GM23248 (cell line): Measurements from ENCODE around the gene PLCB1. TPM values are rescaled to one million over a fixed set of nuclear protein-coding genes. Genes with fewer than 3 reads are reported as not detected.

Experiments
- DNase-seq: peaks from one replicate; pipeline ENCODE4 v3.0.0-alpha.2; 2015
- H2AFZ ChIP-seq: fragments of 200-600 bp; sonication (generic); 2 replicates; pipeline ENCODE4 v1.6.1; 2016; ENCODE audit warnings: antibody characterized with exemption
- H3F3A ChIP-seq: fragments of 200-600 bp; sonication (generic); 2 replicates; pipeline ENCODE4 v1.6.1; 2016; ENCODE audit warnings: mild to moderate bottlenecking, antibody characterized with exemption, mixed run types; ENCODE audit not compliant: insufficient read depth
- H3K27ac ChIP-seq: fragments of 200-600 bp; sonication (generic); 2 replicates; pipeline ENCODE4 v1.5.1; 2016; ENCODE audit warnings: mild to moderate bottlenecking
- H3K27me3 ChIP-seq: fragments of 200-600 bp; sonication (generic); replicated peaks from 2 replicates; pipeline ENCODE4 v1.6.1; 2016; ENCODE audit warnings: mild to moderate bottlenecking; ENCODE audit not compliant: insufficient read depth
- H3K36me3 ChIP-seq: fragments of 200-600 bp; sonication (generic); 2 replicates; pipeline ENCODE4 v1.6.1; 2016; ENCODE audit warnings: low read depth, mild to moderate bottlenecking
- H3K4me1 ChIP-seq: fragments of 200-600 bp; sonication (generic); 2 replicates; pipeline ENCODE4 v1.6.1; 2016; ENCODE audit warnings: mild to moderate bottlenecking; ENCODE audit not compliant: insufficient read depth
- H3K4me2 ChIP-seq: fragments of 200-600 bp; sonication (generic); one replicate; pipeline ENCODE4 v1.6.1; 2016; ENCODE audit warnings: mild to moderate bottlenecking; ENCODE audit not compliant: unreplicated experiment
- H3K4me3 ChIP-seq: fragments of 200-600 bp; sonication (generic); 2 replicates; pipeline ENCODE4 v1.5.1; 2016; ENCODE audit warnings: mild to moderate bottlenecking
- H3K79me2 ChIP-seq: fragments of 200-600 bp; sonication (generic); 2 replicates; pipeline ENCODE4 v1.6.1; 2016; ENCODE audit warnings: mild to moderate bottlenecking; ENCODE audit not compliant: insufficient read depth
- H3K9ac ChIP-seq: fragments of 200-600 bp; sonication (generic); 2 replicates; pipeline ENCODE4 v1.6.1; 2016; ENCODE audit warnings: mild to moderate bottlenecking
- H3K9me2 ChIP-seq: fragments of 200-600 bp; sonication (generic); 2 replicates; pipeline ENCODE4 v1.6.1; 2016; ENCODE audit warnings: mixed run types, mild to moderate bottlenecking, moderate library complexity; ENCODE audit not compliant: insufficient read depth
- H3K9me3 ChIP-seq: fragments of 200-600 bp; sonication (generic); one replicate; pipeline ENCODE4 v1.6.1; 2017; ENCODE audit warnings: low read depth
- H4K20me1 ChIP-seq: fragments of 200-600 bp; sonication (generic); 2 replicates; pipeline ENCODE4 v1.6.0; 2016; ENCODE audit not compliant: insufficient read depth
- EZH2 ChIP-seq: fragments of 200-600 bp; sonication (generic); IDR thresholded peaks from 2 replicates; pipeline ENCODE4 v1.6.1; 2018; ENCODE audit warnings: antibody characterized with exemption, mild to moderate bottlenecking; ENCODE audit not compliant: insufficient read depth, poor library complexity, severe bottlenecking
- EZH2phosphoT487 ChIP-seq: fragments of 200-600 bp; sonication (generic); IDR thresholded peaks from 2 replicates; pipeline ENCODE4 v1.6.1; 2018; ENCODE audit warnings: antibody characterized with exemption, moderate library complexity, mild to moderate bottlenecking, low read depth; ENCODE audit not compliant: insufficient read depth
- WGBS, 2 experiments: methylation state at CpG; one replicate each; pipeline ENCODE4 v1.1.6; 2015 to 2017; ENCODE audit warnings: low lambda C conversion rate in 2 of 2, low coverage in 1 of 2; ENCODE audit errors: missing lambda C conversion rate in 2 of 2; 5-methylcytosine and 5-hydroxymethylcytosine counted together
- in situ Hi-C: fragments of 300-500 bp; cut with MboI; formaldehyde crosslinking; loops from 2 replicates; pipeline ENCODE4 v1.15.0; 2020
- polyA plus RNA-seq: library from polyadenylated mRNA; unstranded; fragments of >200 nt; fragmentation: Nextera tagmentation; extraction: Ambion mirVana; gene quantifications from 2 replicates; pipeline ENCODE4 v1.2.1, GENCODE V29; 2016
- total RNA-seq: library from RNA; depleted of rRNA; stranded (reverse); fragments of >200 nt; shearing (Covaris generic); gene quantifications from 2 replicates; pipeline ENCODE4 v1.2.3, GENCODE V29; 2014

Gene PLCB1
- total and polyA plus RNA-seq, 2 experiments from 2014 or later, result 3.7 to 12.8 TPM

DNA sequence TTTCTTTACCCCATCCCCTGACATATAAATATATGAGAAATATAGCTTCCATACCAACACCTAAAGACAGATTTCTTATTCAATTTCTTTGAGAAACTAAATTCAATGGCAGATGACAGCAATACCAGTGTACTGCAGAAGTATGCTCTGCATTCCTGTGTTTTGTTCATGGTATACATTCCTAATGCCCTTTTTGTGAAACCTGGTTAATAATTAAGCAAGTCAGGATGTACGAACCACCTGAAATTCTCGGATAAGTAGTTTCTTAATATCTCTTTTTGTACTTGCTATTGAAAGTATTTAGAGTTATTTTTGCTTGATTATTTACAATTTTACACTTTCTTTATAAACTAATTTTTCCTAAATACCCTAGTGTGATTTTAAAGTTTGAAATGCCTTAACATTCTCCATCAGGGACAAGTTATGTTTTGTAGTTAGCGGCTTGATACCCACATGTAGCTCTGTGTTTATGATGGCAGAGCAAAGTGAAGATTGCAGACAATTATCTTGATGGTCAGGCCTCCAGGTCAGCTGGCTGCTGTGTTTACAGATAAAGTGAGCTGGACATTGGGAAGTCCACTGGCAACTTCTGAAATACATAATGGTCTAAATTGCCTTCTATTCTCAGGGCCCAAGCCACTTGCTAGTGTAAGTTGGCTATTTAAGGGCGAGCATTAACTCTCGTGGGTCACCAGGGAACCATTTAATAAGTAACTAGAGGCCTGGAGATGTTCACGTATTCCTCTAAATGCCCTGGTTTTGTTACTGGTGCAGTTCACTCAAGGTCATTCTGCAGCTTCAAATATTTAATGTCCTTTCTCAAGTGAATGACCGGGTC lies 58.2 kb downstream of the PLCB1 start:
- Histone ChIP-seq H3K4me1 (no peaks in the 10 kb centered on the region), H3K4me3 (no peak overlapping the region), H3K9ac (no peak overlapping the region), H3K27ac (no peak overlapping the region), H3K4me2 (no peak overlapping the region), H3K36me3 (no peaks in the 10 kb centered on the region), H3K79me2 (no peaks in the 10 kb centered on the region), H2AFZ (no peak overlapping the region), H3K9me2 (no peaks in the 10 kb centered on the region), H3K27me3 (no peaks in the 10 kb centered on the region), H3K9me3 (no peaks in the 10 kb centered on the region), H4K20me1 (no peaks in the 10 kb centered on the region), H3F3A (peaks cover 6% of the 10 kb centered on the region; the same call in 1 of the 2 replicates)
- no peak for DNase-seq
- in situ Hi-C loops, result no loop called here
- TF ChIP-seq EZH2 (no peak), EZH2phosphoT487 (no peak)
- 85 to 92% methylated on average over 7 of the region's 7 CpGs for WGBS, 2 experiments

DNA sequence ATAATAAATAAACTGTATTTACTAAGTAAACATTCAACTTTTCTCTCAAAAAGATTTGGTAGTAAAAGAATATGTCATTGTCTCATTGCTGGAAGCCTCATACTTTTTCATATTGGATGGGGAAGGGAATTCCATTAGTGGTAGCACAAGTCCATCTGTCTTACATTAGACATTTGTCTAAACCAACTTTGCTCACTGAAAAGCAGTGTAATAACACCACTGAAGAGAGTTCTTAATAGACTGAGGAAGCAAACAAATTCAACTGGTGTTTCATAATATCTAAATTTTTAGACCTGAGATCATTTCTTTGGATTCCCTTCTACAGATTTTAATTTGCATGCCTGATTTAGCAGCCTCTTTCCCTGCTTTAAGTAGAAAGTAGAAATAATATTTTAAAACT lies 62.7 kb downstream of the PLCB1 start:
- TF ChIP-seq EZH2phosphoT487, result no peak
- TF ChIP-seq EZH2, result no peak
- Histone ChIP-seq H3K36me3 (no peaks in the 10 kb centered on the region), H3K4me2 (no peak overlapping the region), H3F3A (peaks cover 6% of the 10 kb centered on the region; the same call in 1 of the 2 replicates), H3K9ac (no peak overlapping the region), H3K4me3 (no peak overlapping the region), H3K4me1 (no peaks in the 10 kb centered on the region), H3K27me3 (no peaks in the 10 kb centered on the region), H3K9me3 (no peaks in the 10 kb centered on the region), H3K27ac (no peak overlapping the region), H3K79me2 (no peaks in the 10 kb centered on the region), H3K9me2 (no peaks in the 10 kb centered on the region), H2AFZ (no peak overlapping the region), H4K20me1 (no peaks in the 10 kb centered on the region)
- DNase-seq, result peak; percentile 14
- in situ Hi-C loops, result no loop called here

DNA sequence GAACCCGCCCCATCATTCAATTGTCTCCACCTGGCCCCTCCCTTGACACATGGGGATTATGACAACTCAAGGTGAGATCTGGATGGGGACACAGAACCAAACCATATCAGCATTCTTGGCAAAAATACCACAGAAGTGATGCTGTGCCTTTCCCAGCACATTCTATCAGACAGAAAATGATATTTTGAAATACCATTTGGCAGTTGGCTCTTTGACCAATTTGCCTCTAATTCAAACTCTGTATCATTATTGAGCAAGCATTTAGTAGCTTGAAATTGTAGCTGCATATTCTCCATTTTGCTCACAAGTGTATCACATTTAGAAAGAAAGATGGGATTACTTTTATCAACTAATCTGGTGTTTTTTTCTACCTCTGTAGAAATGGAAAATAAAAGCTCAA lies 64.0 kb downstream of the PLCB1 start:
- Histone ChIP-seq H3K4me3 (no peak overlapping the region), H3K36me3 (no peaks in the 10 kb centered on the region), H3K4me2 (no peak overlapping the region), H3K9ac (no peak overlapping the region), H3F3A (peaks cover 6% of the 10 kb centered on the region; the same call in 1 of the 2 replicates), H4K20me1 (no peaks in the 10 kb centered on the region), H3K27me3 (no peaks in the 10 kb centered on the region), H3K9me2 (no peaks in the 10 kb centered on the region), H3K79me2 (no peaks in the 10 kb centered on the region), H3K4me1 (no peaks in the 10 kb centered on the region), H2AFZ (no peak overlapping the region), H3K27ac (no peak overlapping the region), H3K9me3 (no peaks in the 10 kb centered on the region)
- TF ChIP-seq EZH2phosphoT487 (no peak), EZH2 (no peak)
- 63 to 93% methylated on average over 1 of the region's 1 CpG for WGBS, 2 experiments
- DNase-seq, result peak; percentile 4
- in situ Hi-C loops, result no loop called here

DNA sequence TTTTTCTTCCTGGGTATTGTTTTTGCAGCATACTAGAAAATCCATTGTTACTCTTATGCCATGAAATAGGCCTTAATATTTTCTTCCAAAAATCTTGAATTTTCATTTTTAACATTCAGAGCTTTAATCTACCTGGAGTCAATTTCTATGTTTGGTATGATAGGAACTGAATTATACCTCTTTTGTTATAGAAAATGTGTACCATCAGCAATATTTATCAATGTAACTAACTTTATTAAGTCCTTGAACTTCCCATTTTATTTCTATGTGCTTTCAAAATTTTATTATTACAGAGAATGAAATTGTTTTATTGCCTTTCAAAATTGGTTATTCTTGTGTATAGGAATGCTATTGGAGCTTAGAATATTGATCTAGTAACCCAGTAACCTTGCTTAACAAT lies 68.2 kb downstream of the PLCB1 start:
- Histone ChIP-seq H3K27ac (no peak overlapping the region), H4K20me1 (no peaks in the 10 kb centered on the region), H3K4me1 (no peaks in the 10 kb centered on the region), H3K9me2 (no peaks in the 10 kb centered on the region), H2AFZ (no peak overlapping the region), H3K9me3 (no peaks in the 10 kb centered on the region), H3K27me3 (no peaks in the 10 kb centered on the region), H3K36me3 (no peaks in the 10 kb centered on the region), H3K4me3 (no peak overlapping the region), H3K4me2 (no peak overlapping the region), H3F3A (no peaks in the 10 kb centered on the region), H3K9ac (no peak overlapping the region), H3K79me2 (no peaks in the 10 kb centered on the region)
- no peak for DNase-seq
- no peak for TF ChIP-seq EZH2
- TF ChIP-seq EZH2phosphoT487, result no peak
- in situ Hi-C loops, result no loop called here

DNA sequence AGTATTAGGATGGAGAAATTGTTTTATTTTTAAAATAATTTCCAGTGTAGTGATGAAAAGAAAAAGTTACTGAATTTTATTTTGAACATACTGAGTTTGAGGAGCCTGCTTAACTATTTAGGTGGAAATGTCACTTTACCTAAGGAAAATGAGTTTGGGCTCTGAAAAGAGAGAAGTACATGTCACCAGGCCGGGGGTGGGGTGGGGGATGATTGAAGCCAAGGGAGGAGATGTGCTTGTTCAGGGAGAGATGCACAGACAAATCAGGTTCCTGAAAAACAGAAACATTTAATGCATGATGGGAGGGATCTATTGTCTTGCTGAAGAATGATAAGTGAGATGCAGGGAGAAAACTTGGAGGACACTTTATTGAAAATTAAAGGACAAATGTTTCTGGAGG lies 71.3 kb downstream of the PLCB1 start:
- Histone ChIP-seq H3K36me3 (no peaks in the 10 kb centered on the region), H3K9me3 (no peaks in the 10 kb centered on the region), H3K27me3 (no peaks in the 10 kb centered on the region), H3F3A (no peaks in the 10 kb centered on the region), H3K4me3 (no peak overlapping the region), H3K4me2 (no peak overlapping the region), H3K9me2 (no peaks in the 10 kb centered on the region), H3K9ac (no peak overlapping the region), H2AFZ (no peak overlapping the region), H3K27ac (no peak overlapping the region), H3K79me2 (no peaks in the 10 kb centered on the region), H4K20me1 (no peaks in the 10 kb centered on the region), H3K4me1 (peaks cover 5% of the 10 kb centered on the region; the same call in 1 of the 2 replicates)
- 93 to 100% methylated on average over 1 of the region's 1 CpG for whole genome bisulfite sequencing, 2 experiments
- TF ChIP-seq EZH2 (no peak), EZH2phosphoT487 (no peak)
- no peak for DNase-seq
- in situ Hi-C loops, result no loop called here
